ENCODE results near the gene NRAP. TPM values are rescaled to one million over a fixed set of nuclear protein-coding genes. Genes with fewer than 3 reads are reported as not detected.

NRAP gene
- total RNA-seq, 1 experiment from 2014 or later = not detected

- Histone ChIP-seq H2BK15ac (ENCODE audit: low read depth, low read length) (no peak overlapping the region), H3K23ac (ENCODE audit: insufficient read length, low read depth, low read length) (no peak overlapping the region), H3K4me1 (ENCODE audit: insufficient read depth, low read length) (no peaks in the 10 kb centered on the region), H3K79me1 (ENCODE audit: insufficient read depth, low read depth, low read length, poor library complexity, severe bottlenecking) (no peaks in the 10 kb centered on the region), H3K27me3 (ENCODE audit: insufficient read depth, low read length) (no peaks in the 10 kb centered on the region; the same call in 1 of the 2 replicates), H3K18ac (ENCODE audit: insufficient read length, low read depth, low read length) (no peak overlapping the region), H4K5ac (ENCODE audit: insufficient read length, low read depth, low read length) (no peak overlapping the region), H3K27ac (ENCODE audit: insufficient read length, low read depth, low read length) (no peak overlapping the region), H2BK20ac (ENCODE audit: low read depth, low read length, poor library complexity, severe bottlenecking) (no peak overlapping the region), H2BK5ac (ENCODE audit: insufficient read length, low read length) (no peak overlapping the region), H3K14ac (ENCODE audit: insufficient read depth, low read length) (no peak overlapping the region), H2BK12ac (ENCODE audit: insufficient read length, low read depth, low read length) (no peak overlapping the region), H4K8ac (replicated peaks; ENCODE audit: insufficient read length, low read depth, low read length) (no peak overlapping the region), H3T11ph (ENCODE audit: low read length) (no peak overlapping the region), H2BK120ac (ENCODE audit: low read depth, low read length, poor library complexity, severe bottlenecking) (no peak overlapping the region), H4K91ac (ENCODE audit: insufficient read length, low read depth, low read length) (no peak overlapping the region), H3K4me2 (ENCODE audit: insufficient read depth, insufficient read length, low read length) (no peak overlapping the region), H3K9ac (ENCODE audit: extremely low read depth, insufficient read length, low read length) (no peak overlapping the region), H3K23me2 (ENCODE audit: insufficient read length, low read depth, low read length, poor library complexity, severe bottlenecking) (no peaks in the 10 kb centered on the region), H2AFZ (ENCODE audit: low read length) (no peak overlapping the region), H3K56ac (ENCODE audit: insufficient read length, low read depth, low read length) (no peak overlapping the region), H4K20me1 (ENCODE audit: control insufficient read depth, insufficient read depth, insufficient read length) (no peaks in the 10 kb centered on the region), H3K79me2 (ENCODE audit: insufficient read depth, low read length) (no peaks in the 10 kb centered on the region), H3K9me3 (ENCODE audit: control insufficient read depth, low read depth, low read length) (no peaks in the 10 kb centered on the region), H3K4ac (ENCODE audit: low read depth, low read length) (no peak overlapping the region), H2AK5ac (ENCODE audit: insufficient read length, low read length) (no peak overlapping the region)
- no peak for DNase-seq
- Mint-ChIP-seq H3K4me3 (no peak overlapping the region), H3K27me3 (ENCODE audit: low read depth) (peaks cover 100% of the 10 kb centered on the region), H3K36me3 (ENCODE audit: insufficient read depth in 1 of 3, low read depth in 3 of 3) (no peaks in the 10 kb centered on the region), H3K27ac (no peak overlapping the region), H3K4me1 (no peaks in the 10 kb centered on the region; a peak in 1 of 4 replicates), H3K9me3 (no peaks in the 10 kb centered on the region)
- no peak for TF ChIP-seq CTCF (conservative IDR thresholded peaks at IDR 0.05)
- WGBS (ENCODE audit: extremely low coverage, insufficient read length, low lambda C conversion rate) = no CpG with 5 or more reads among the region's 7 CpGs
These were observed 124.1 kb downstream of the NRAP start for GRCh38 chr10:113539789-113540188.

Other genes starting within 250 kb of the NRAP start
- not detected in 2 replicates for gene HABP2, start 111.0 kb downstream of the NRAP start, total RNA-seq (2021)
- 4.7 and 4.8 TPM in 2 replicates for gene CASP7, start 15.9 kb upstream of the NRAP start, total RNA-seq (2021)
- not detected in 2 replicates for gene PLEKHS1, start 87.6 kb upstream of the NRAP start, total RNA-seq (2021)
- gene DCLRE1A, start 190.0 kb upstream of the NRAP start, total RNA-seq (2021) = 8.8 and 9.9 TPM in 2 replicates
- 30.9 and 31.2 TPM in 2 replicates for gene NHLRC2, start 190.6 kb upstream of the NRAP start, total RNA-seq (2021)

Measured in H9 (cell line).